Thyroid gland (tissue), 4 donors: Measurements from ENCODE around the gene DSCAM. TPM values are rescaled to one million over a fixed set of nuclear protein-coding genes. Genes with fewer than 3 reads are reported as not detected.

ENCODE experiments used
- DNase-seq, 2 donors: peaks; one replicate each; pipeline ENCODE4 v3.0.0-alpha.2; 2019
- H3K27ac ChIP-seq, 3 donors: fragments of 200-600 bp; sonication (generic); 1 replicate in 2 of 3; 2 replicates in 1 of 3; pipeline ENCODE4 v1.5.1; 2016 to 2019; ENCODE audit warnings: mild to moderate bottlenecking in 1 of 3, moderate library complexity in 1 of 3
- H3K27me3 ChIP-seq: fragments of 200-600 bp; sonication (generic); one replicate; pipeline ENCODE4 v1.5.1; 2019
- H3K36me3 ChIP-seq, 2 donors: fragments of 200-600 bp; sonication (generic); one replicate each; pipeline ENCODE4 v1.5.1; 2016 to 2019
- H3K4me1 ChIP-seq, 2 donors: fragments of 200-600 bp; sonication (generic); one replicate each; pipeline ENCODE4 v1.5.1; 2017 to 2019
- H3K4me3 ChIP-seq, 3 donors: fragments of 200-600 bp; sonication (generic); replicated peaks in 1 of 3; 1 replicate in 2 of 3; 2 replicates in 1 of 3; pipeline ENCODE4 v1.5.1; 2016; ENCODE audit warnings: mild to moderate bottlenecking in 1 of 3
- H3K9me3 ChIP-seq: fragments of 200-600 bp; sonication (generic); one replicate; pipeline ENCODE4 v1.5.1; 2017
- POLR2A ChIP-seq, 2 donors: fragments of 450-650 bp; IDR thresholded peaks; one replicate each; pipeline ENCODE4 v1.6.1; 2017; ENCODE audit warnings: antibody characterized with exemption in 2 of 2, mild to moderate bottlenecking in 2 of 2, moderate library complexity in 1 of 2
- WGBS, 2 donors: methylation state at CpG; one replicate each; pipeline ENCODE4 v1.1.5; 2017; 5-methylcytosine and 5-hydroxymethylcytosine counted together
- intact Hi-C: fragments of 100-400 bp; cut with DNase I; formaldehyde crosslinking; loops from one replicate; pipeline ENCODE4 v1.15.1; 2023
- total RNA-seq, 4 donors: library from RNA; depleted of rRNA; stranded (reverse); fragments of >200 nt; gene quantifications; one replicate each; pipeline ENCODE4 v1.2.3, GENCODE V29; 2016
- TF ChIP-seq, protein P1 (sequence below), 6 experiments: fragments of 200-600 bp in 3 of 6; fragments of 450-650 bp in 3 of 6; sonication (generic) in 3 of 6; IDR thresholded peaks; one replicate each; pipeline ENCODE4 v1.5.1; 2016 to 2019; ENCODE audit warnings: antibody characterized with exemption in 6 of 6, mild to moderate bottlenecking in 2 of 6, inconsistent platforms in 1 of 6, moderate library complexity in 1 of 6

Gene DSCAM
- total RNA-seq, 4 donors from 2014 or later = 0.20 TPM; not detected in 3

DNA sequence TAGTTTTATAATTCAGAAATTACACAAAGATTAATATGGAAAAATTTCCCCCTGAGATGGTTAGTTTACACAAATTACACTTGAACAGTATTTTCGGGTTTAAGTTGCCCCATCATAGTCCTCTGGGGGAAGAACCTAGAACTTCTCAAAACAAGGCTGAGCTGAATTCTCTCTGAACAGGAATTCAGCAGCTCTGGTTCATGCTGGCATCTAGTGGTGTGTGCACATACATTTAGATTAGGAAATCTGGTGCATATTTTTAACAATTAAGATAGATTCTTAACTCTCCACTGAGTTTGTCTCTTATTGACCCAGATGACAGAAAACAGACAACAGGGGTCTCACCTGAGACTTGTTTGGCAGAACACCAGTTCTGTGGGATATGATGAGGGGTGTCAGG lies 410.7 kb downstream of the DSCAM start:
- H3K4me1 ChIP-seq = no peaks in the 10 kb centered on the region
- H3K36me3 ChIP-seq = no peaks in the 10 kb centered on the region
- TF ChIP-seq POLR2A (IDR thresholded peaks at IDR 0.05) = no peak
- TF ChIP-seq, protein P1, sequence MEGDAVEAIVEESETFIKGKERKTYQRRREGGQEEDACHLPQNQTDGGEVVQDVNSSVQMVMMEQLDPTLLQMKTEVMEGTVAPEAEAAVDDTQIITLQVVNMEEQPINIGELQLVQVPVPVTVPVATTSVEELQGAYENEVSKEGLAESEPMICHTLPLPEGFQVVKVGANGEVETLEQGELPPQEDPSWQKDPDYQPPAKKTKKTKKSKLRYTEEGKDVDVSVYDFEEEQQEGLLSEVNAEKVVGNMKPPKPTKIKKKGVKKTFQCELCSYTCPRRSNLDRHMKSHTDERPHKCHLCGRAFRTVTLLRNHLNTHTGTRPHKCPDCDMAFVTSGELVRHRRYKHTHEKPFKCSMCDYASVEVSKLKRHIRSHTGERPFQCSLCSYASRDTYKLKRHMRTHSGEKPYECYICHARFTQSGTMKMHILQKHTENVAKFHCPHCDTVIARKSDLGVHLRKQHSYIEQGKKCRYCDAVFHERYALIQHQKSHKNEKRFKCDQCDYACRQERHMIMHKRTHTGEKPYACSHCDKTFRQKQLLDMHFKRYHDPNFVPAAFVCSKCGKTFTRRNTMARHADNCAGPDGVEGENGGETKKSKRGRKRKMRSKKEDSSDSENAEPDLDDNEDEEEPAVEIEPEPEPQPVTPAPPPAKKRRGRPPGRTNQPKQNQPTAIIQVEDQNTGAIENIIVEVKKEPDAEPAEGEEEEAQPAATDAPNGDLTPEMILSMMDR (IDR thresholded peaks at IDR 0.05) = no peak
- no peaks in the 10 kb centered on the region for H3K9me3 ChIP-seq
- intact Hi-C loops = no loop called here
- H3K27me3 ChIP-seq = no peaks in the 10 kb centered on the region
- WGBS, 2 donors = 59 to 72% methylated on average over 1 of the region's 1 CpG
- DNase-seq = no peak
- H3K4me3 ChIP-seq = no peak overlapping the region
- H3K27ac ChIP-seq = no peak overlapping the region

DNA sequence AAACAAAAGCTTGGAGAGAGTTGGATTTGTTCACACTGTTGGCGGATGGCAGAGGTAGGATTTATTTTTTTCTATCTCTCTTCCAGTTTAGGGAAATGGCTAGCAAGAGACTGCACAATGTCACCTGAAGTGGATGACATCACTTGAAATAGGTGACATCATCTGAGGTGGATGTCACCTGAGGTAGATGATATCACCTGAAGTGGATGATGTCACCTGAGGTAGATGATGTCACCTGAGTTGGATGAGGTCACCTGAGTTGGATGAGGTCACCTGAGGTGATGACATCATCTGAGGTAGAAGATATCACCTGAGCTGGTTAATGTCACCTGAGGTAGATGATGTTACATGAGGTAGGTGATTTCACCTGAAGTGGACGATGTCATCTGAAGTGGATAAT lies 413.4 kb downstream of the DSCAM start:
- intact Hi-C loops = no loop called here
- H3K9me3 ChIP-seq = no peaks in the 10 kb centered on the region
- no peak for DNase-seq
- TF ChIP-seq, protein P1 (IDR thresholded peaks at IDR 0.05) = no peak
- TF ChIP-seq POLR2A (IDR thresholded peaks at IDR 0.05) = no peak
- H3K4me3 ChIP-seq = no peak overlapping the region
- H3K4me1 ChIP-seq = no peaks in the 10 kb centered on the region
- no peaks in the 10 kb centered on the region for H3K36me3 ChIP-seq
- H3K27ac ChIP-seq = no peak overlapping the region
- 94 to 97% methylated on average over 2 of the region's 2 CpGs for WGBS, 2 donors
- H3K27me3 ChIP-seq = no peaks in the 10 kb centered on the region

DNA sequence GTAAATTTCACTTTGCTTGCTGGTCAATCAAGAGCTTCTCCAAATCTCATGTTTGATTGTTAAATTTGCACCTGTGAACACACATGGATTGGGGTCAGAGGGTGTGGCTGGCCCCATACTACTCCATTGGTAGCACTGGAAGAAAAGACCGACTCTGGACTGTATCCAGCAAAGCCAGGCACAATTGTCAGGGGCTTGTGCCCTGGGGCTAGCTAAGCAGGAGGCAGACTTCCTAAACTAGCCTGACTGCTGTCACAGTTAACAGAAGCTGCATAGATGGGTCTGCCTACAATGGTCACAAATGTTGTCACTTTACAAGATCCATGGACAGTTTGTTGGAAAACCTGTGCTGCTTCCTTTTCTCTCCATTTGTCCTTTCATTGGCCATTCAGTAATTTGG lies 421.0 kb downstream of the DSCAM start:
- Histone ChIP-seq H3K4me1 (no peaks in the 10 kb centered on the region), H3K27ac (no peak overlapping the region), H3K36me3 (no peaks in the 10 kb centered on the region), H3K9me3 (no peaks in the 10 kb centered on the region), H3K4me3 (no peak overlapping the region), H3K27me3 (no peaks in the 10 kb centered on the region)
- TF ChIP-seq POLR2A (IDR thresholded peaks at IDR 0.05) = no peak
- TF ChIP-seq, protein P1 (IDR thresholded peaks at IDR 0.05) = no peak
- intact Hi-C loops = no loop called here
- WGBS, 2 donors = 25 to 70% methylated on average over 1 of the region's 1 CpG
- DNase-seq = no peak

DNA sequence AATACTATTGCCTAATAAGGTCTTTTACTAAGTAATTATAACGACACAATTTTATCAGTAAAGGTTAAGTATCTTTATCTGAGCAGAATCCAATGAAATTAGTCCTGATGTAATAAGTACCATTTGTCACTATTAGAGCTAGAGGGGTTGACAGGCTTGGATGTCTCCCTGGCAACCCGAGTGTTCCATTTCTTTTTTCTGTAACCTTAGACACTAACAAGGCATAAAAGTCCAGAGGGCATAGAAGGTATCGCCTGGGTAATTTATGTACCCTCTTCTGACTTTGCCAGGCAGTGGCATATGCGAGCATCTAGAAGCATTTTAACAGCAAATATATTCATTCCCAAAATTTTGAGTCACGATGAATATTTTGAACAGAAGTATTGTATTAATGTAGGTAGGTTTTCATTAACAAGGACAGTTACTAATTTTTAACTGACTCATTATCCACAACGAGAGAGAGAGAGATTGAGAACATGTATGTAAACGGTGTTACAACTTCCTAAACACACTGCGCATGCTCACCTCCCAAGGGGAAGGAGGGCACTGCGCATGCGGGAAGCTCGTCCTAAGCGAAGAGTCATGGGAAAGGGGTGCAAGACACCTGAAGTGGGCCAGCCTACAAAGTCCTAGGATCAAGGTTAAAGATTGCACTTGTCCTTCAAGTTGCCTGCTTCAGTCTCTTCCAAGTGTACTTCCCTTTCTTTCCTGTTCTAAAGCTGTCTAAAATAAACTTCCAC lies 423.9 kb downstream of the DSCAM start:
- no peak for TF ChIP-seq POLR2A (IDR thresholded peaks at IDR 0.05)
- TF ChIP-seq, protein P1 (IDR thresholded peaks at IDR 0.05) = no peak
- DNase-seq = no peak
- 78 to 83% methylated on average over 12 of the region's 12 CpGs for WGBS, 2 donors
- H3K36me3 ChIP-seq = no peaks in the 10 kb centered on the region
- intact Hi-C loops = no loop called here
- no peak overlapping the region for H3K4me3 ChIP-seq
- H3K27ac ChIP-seq = no peak overlapping the region
- H3K4me1 ChIP-seq = no peaks in the 10 kb centered on the region
- H3K27me3 ChIP-seq = no peaks in the 10 kb centered on the region
- H3K9me3 ChIP-seq = no peaks in the 10 kb centered on the region

DNA sequence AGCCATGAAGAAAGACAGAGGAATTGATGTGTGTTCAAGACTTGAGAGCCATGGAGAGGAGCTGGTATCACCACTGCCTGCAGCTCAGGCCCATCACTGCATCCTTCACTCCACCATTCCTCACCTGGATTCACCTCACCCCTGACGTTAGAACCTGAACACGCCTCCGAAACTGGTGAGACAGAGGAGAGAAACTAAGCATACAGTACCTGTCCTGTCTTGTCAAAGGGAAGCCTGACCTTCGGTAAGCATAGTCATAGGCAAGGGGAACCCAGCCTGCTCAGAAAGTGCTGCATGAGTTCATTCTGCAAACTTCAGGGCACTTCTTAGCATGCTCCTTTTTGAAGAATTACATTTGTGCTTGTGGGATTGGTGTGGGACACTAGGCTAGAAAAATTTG lies 425.8 kb downstream of the DSCAM start:
- WGBS, 2 donors = 91 to 98% methylated on average over 4 of the region's 4 CpGs
- no peak for DNase-seq
- intact Hi-C loops = no loop called here

More for the DNA sequence above, 425.8 kb downstream of the DSCAM start:
- Histone ChIP-seq H3K27me3 (no peaks in the 10 kb centered on the region), H3K27ac (no peak overlapping the region), H3K4me3 (no peak overlapping the region), H3K4me1 (no peaks in the 10 kb centered on the region), H3K36me3 (no peaks in the 10 kb centered on the region), H3K9me3 (no peaks in the 10 kb centered on the region)
- TF ChIP-seq POLR2A (IDR thresholded peaks at IDR 0.05) = no peak
- TF ChIP-seq, protein P1 (IDR thresholded peaks at IDR 0.05) = no peak
